Esophagus muscularis mucosa (tissue), 4 donors: ENCODE data around the gene ZNF438. TPM values are rescaled to one million over a fixed set of nuclear protein-coding genes. Genes with fewer than 3 reads are reported as not detected.

Experiments
- DNase-seq: peaks from one replicate; pipeline ENCODE4 v3.0.0-alpha.2; 2017; ENCODE audit errors: extremely low spot score
- H3K27ac ChIP-seq, 4 donors: fragments of 200-600 bp; sonication (generic); replicated peaks in 1 of 4; 1 replicate in 3 of 4; 2 replicates in 1 of 4; pipeline ENCODE4 v1.5.1; 2016 to 2019; ENCODE audit warnings: mild to moderate bottlenecking in 1 of 4
- H3K27me3 ChIP-seq, 4 donors: fragments of 200-600 bp; sonication (generic); one replicate each; pipeline versions ENCODE4 v1.5.1 to v1.6.0; 2016 to 2019
- H3K36me3 ChIP-seq, 4 donors: fragments of 200-600 bp; sonication (generic); one replicate each; pipeline ENCODE4 v1.5.1; 2016 to 2019
- H3K4me1 ChIP-seq, 4 donors: fragments of 200-600 bp; sonication (generic); one replicate each; pipeline ENCODE4 v1.5.1; 2016 to 2019
- H3K4me3 ChIP-seq, 4 donors: fragments of 200-600 bp; sonication (generic); 1 replicate in 2 of 4; 2 replicates in 2 of 4; pipeline ENCODE4 v1.5.1; 2016 to 2019; ENCODE audit warnings: mild to moderate bottlenecking in 4 of 4, moderate library complexity in 1 of 4
- H3K9me3 ChIP-seq, 4 donors: fragments of 200-600 bp; sonication (generic); 1 replicate in 3 of 4; 2 replicates in 1 of 4; pipeline ENCODE4 v1.5.1; 2016 to 2019
- CTCF ChIP-seq, 3 experiments: fragments of 200-600 bp in 2 of 3; fragments of 450-650 bp in 1 of 3; sonication (generic) in 2 of 3; IDR thresholded peaks; one replicate each; pipeline ENCODE4 v1.5.1; 2017 to 2019; ENCODE audit warnings: antibody characterized with exemption in 3 of 3, mild to moderate bottlenecking in 2 of 3, moderate library complexity in 1 of 3
- EP300 ChIP-seq: sonication (generic); formaldehyde crosslinking; IDR thresholded peaks from one replicate; pipeline ENCODE4 v1.6.1; 2017; ENCODE audit warnings: antibody characterized with exemption
- POLR2A ChIP-seq: fragments of 450-650 bp; IDR thresholded peaks from one replicate; pipeline ENCODE4 v1.6.1; 2017; ENCODE audit warnings: antibody characterized with exemption, moderate library complexity, mild to moderate bottlenecking, low read depth
- POLR2AphosphoS5 ChIP-seq, 2 donors: sonication (generic); formaldehyde crosslinking; IDR thresholded peaks; one replicate each; pipeline ENCODE4 v1.6.1; 2017; ENCODE audit warnings: antibody characterized with exemption in 2 of 2
- WGBS: methylation state at CpG from one replicate; pipeline ENCODE4 v1.1.5; 2018; 5-methylcytosine and 5-hydroxymethylcytosine counted together
- intact Hi-C: fragments of 100-400 bp; cut with DNase I; formaldehyde crosslinking; loops from one replicate; pipeline ENCODE4 v1.15.1; 2023
- total RNA-seq, 4 donors: library from RNA; depleted of rRNA; stranded (reverse); fragments of >200 nt; gene quantifications; one replicate each; pipeline versions ENCODE4 v1.1.0 to v1.2.1, GENCODE V29; 2016

ZNF438 gene
- total RNA-seq, 4 donors from 2014 or later: 11.0 to 11.6 (median 11.3) TPM

- H3K4me3 ChIP-seq: no peak overlapping the region
- no peak for DNase-seq
- H3K4me1 ChIP-seq: peaks cover 0 to 20% (median 12%) of the 10 kb centered on the region in 4 donors
- H3K36me3 ChIP-seq: no peaks in the 10 kb centered on the region
- no peaks in the 10 kb centered on the region for H3K27me3 ChIP-seq
- intact Hi-C loops: no loop called here
- peak overlapping the region in 1 of 4 donors; percentile 30 for H3K27ac ChIP-seq
- H3K9me3 ChIP-seq: no peaks in the 10 kb centered on the region
- TF ChIP-seq POLR2AphosphoS5 (IDR thresholded peaks at IDR 0.05): no peak
- no peak for TF ChIP-seq EP300
- TF ChIP-seq POLR2A: no peak
- TF ChIP-seq CTCF (IDR thresholded peaks at IDR 0.05): no peak
- WGBS: 95% methylated on average over 5 of the region's 5 CpGs
These were observed 43.0 kb upstream of the ZNF438 start for GRCh38 chr10:31074722-31075086.

- Histone ChIP-seq H3K27me3 (no peaks in the 10 kb centered on the region), H3K9me3 (no peaks in the 10 kb centered on the region), H3K36me3 (no peaks in the 10 kb centered on the region), H3K4me1 (peaks cover 0 to 20% (median 13%) of the 10 kb centered on the region in 4 donors), H3K4me3 (no peak overlapping the region), H3K27ac (peak overlapping the region in 2 of 4 donors; percentile 14 to 30)
- no peak for TF ChIP-seq EP300
- TF ChIP-seq POLR2AphosphoS5 (IDR thresholded peaks at IDR 0.05): no peak
- no peak for TF ChIP-seq CTCF (IDR thresholded peaks at IDR 0.05)
- TF ChIP-seq POLR2A: no peak
- 80% methylated on average over 5 of the region's 5 CpGs for WGBS
- intact Hi-C loops: no loop called here
- no peak for DNase-seq
These were observed 42.5 kb upstream of the ZNF438 start for GRCh38 chr10:31073996-31074721.

- Histone ChIP-seq H3K4me3 (no peak overlapping the region), H3K36me3 (no peaks in the 10 kb centered on the region), H3K9me3 (no peaks in the 10 kb centered on the region), H3K4me1 (peaks cover 0 to 20% (median 13%) of the 10 kb centered on the region in 4 donors), H3K27me3 (no peaks in the 10 kb centered on the region), H3K27ac (no peak overlapping the region)
- WGBS: 99% methylated on average over 5 of the region's 5 CpGs
- intact Hi-C loops: no loop called here
- no peak for DNase-seq
- TF ChIP-seq EP300 (no peak), POLR2A (no peak), POLR2AphosphoS5 (IDR thresholded peaks at IDR 0.05) (no peak), CTCF (IDR thresholded peaks at IDR 0.05) (no peak)
These were observed 41.5 kb upstream of the ZNF438 start for GRCh38 chr10:31073211-31073610.

- no peak for DNase-seq
- H3K4me1 ChIP-seq: peaks cover 0 to 20% (median 13%) of the 10 kb centered on the region in 4 donors
- TF ChIP-seq POLR2AphosphoS5 (IDR thresholded peaks at IDR 0.05) (no peak), EP300 (no peak), CTCF (IDR thresholded peaks at IDR 0.05) (no peak), POLR2A (no peak)
- H3K27me3 ChIP-seq: no peaks in the 10 kb centered on the region
- no peak overlapping the region for H3K27ac ChIP-seq
- no peak overlapping the region for H3K4me3 ChIP-seq
- H3K36me3 ChIP-seq: no peaks in the 10 kb centered on the region
- intact Hi-C loops: no loop called here
- WGBS: 65% methylated on average over 2 of the region's 2 CpGs
- H3K9me3 ChIP-seq: no peaks in the 10 kb centered on the region
These were observed 40.8 kb upstream of the ZNF438 start for GRCh38 chr10:31072451-31072850.
